ENCODE measurements around the gene SPOCK2. TPM values are rescaled to one million over a fixed set of nuclear protein-coding genes. Genes with fewer than 3 reads are reported as not detected.

The SPOCK2 gene
- total and polyA plus RNA-seq, 2 donors (not counting 3 experiments of a cell fraction or from before 2014, with no cell fraction given) = 0.40 to 1.1 TPM

DNA sequence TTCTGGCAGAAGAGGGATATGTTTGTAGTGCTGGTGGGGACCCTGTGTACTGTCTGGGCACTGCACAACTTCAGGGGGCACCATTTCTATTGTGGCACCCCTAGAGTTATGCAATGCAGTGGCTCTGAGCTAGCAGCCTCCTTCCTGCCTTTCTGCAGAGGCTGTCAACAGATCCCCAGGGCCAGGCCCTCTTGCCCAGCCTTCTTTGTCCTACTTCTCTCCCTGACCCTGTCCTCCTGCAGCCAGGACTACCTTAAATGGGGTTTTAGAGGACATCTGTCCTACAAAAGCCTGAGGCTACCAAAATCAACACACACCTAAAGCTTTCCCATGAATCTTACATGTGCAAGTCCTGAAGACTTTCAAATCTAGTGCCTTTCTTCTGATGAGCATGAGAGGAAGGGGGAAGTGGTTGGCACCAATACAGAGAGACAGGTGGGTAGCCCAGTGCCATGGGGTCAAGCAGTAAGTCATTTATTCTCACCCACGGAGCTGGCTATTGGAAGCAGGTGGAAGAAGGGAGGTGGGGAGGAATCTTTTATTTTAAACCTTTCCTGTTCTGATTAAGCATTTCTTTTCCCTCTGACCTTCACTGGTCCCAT is 2.4 kb downstream of the SPOCK2 start:
- Histone ChIP-seq H3K4me3 (replicated peaks in 1 of 3; ENCODE audit: insufficient read depth in 1 of 3, low read depth in 1 of 3, low read length in 3 of 3) (no peak overlapping the region), H3K9me3 (replicated peaks; ENCODE audit: control insufficient read depth, insufficient read depth, low read length) (no peaks in the 10 kb centered on the region), H4K20me1 (replicated peaks; ENCODE audit: control insufficient read depth, extremely low read depth, insufficient read depth, low read length) (no peaks in the 10 kb centered on the region), H3K9ac (replicated peaks; ENCODE audit: extremely low read depth, insufficient read depth, low read length) (no peak overlapping the region), H3K79me2 (ENCODE audit: control insufficient read depth, insufficient read depth, low read length) (no peaks in the 10 kb centered on the region), H3K27ac (ENCODE audit: insufficient read depth, low read depth, low read length) (no peak overlapping the region), H2AFZ (ENCODE audit: low read depth, low read length) (no peak overlapping the region), H3K4me2 (ENCODE audit: insufficient read depth, low read length) (no peak overlapping the region), H3K36me3 (ENCODE audit: control insufficient read depth in 2 of 2, extremely low read depth in 1 of 2, insufficient read depth in 2 of 2, low read length in 2 of 2) (no peaks in the 10 kb centered on the region), H3K27me3 (ENCODE audit: control insufficient read depth in 2 of 2, insufficient read depth in 2 of 2, low read length in 2 of 2) (peaks cover 19 to 25% of the 10 kb centered on the region in 2 experiments), H3K9me1 (replicated peaks; ENCODE audit: control insufficient read depth, extremely low read depth, insufficient read depth, low read length) (no peaks in the 10 kb centered on the region), H3K4me1 (ENCODE audit: control insufficient read depth, extremely low read depth, insufficient read depth, low read length) (peaks cover 9% of the 10 kb centered on the region)
- FAIRE-seq (no peak), DNase-seq (ENCODE audit: low read depth, low spot score) (no peak)
- intact Hi-C loops (cut with micrococcal nuclease) (no loop called here), dilution Hi-C loops (cut with MboI; ENCODE audit: extremely low pct_ligation_motif_present, low sequenced_read_pairs) (no loop called here)
- CTCF ChIA-PET = interaction anchor here (0.6 to 1.7 kb wide), 2 partner anchors 18 to 37 kb away, joined by 3 to 7 read pairs; no protein-coding TSS in a partner anchor
- TF ChIP-seq, protein P1, sequence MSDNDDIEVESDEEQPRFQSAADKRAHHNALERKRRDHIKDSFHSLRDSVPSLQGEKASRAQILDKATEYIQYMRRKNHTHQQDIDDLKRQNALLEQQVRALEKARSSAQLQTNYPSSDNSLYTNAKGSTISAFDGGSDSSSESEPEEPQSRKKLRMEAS (IDR thresholded peaks at IDR 0.05; ENCODE audit: insufficient read depth, insufficient read length) = no peak
- TF ChIP-seq FOS (IDR thresholded peaks at IDR 0.05; ENCODE audit: borderline replicate concordance, insufficient read depth, low read length) (no peak), GATA2 (IDR thresholded peaks at IDR 0.05; ENCODE audit: insufficient read depth, insufficient read length, low read depth, low read length) (no peak), MYC (IDR thresholded peaks at IDR 0.05; ENCODE audit: low read depth, low read length) (no peak), POLR2A (IDR thresholded peaks at IDR 0.05; ENCODE audit: low read depth, low read length) (no peak), JUN (IDR thresholded peaks at IDR 0.05; ENCODE audit: borderline replicate concordance, insufficient read depth, insufficient read length, low read depth) (no peak), EZH2 (IDR thresholded peaks at IDR 0.05; ENCODE audit: borderline replicate concordance, low read depth, low read length, severe bottlenecking) (no peak), POLR2AphosphoS5 (IDR thresholded peaks at IDR 0.05; ENCODE audit: insufficient read depth, low read depth, low read length) (no peak)
- TF ChIP-seq, protein P2, sequence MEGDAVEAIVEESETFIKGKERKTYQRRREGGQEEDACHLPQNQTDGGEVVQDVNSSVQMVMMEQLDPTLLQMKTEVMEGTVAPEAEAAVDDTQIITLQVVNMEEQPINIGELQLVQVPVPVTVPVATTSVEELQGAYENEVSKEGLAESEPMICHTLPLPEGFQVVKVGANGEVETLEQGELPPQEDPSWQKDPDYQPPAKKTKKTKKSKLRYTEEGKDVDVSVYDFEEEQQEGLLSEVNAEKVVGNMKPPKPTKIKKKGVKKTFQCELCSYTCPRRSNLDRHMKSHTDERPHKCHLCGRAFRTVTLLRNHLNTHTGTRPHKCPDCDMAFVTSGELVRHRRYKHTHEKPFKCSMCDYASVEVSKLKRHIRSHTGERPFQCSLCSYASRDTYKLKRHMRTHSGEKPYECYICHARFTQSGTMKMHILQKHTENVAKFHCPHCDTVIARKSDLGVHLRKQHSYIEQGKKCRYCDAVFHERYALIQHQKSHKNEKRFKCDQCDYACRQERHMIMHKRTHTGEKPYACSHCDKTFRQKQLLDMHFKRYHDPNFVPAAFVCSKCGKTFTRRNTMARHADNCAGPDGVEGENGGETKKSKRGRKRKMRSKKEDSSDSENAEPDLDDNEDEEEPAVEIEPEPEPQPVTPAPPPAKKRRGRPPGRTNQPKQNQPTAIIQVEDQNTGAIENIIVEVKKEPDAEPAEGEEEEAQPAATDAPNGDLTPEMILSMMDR (IDR thresholded peaks at IDR 0.05; ENCODE audit: extremely low read depth in 1 of 2, insufficient read depth in 1 of 2, low read depth in 1 of 2, low read length in 2 of 2) = no peak
- POLR2A ChIA-PET = no interaction called here
- BruUV-seq (replicated peaks) = no TSS peak
